Esophagus muscularis mucosa (tissue), 4 donors: Measurements from ENCODE around the gene RALGPS2. TPM values are rescaled to one million over a fixed set of nuclear protein-coding genes. Genes with fewer than 3 reads are reported as not detected.

Source experiments
- DNase-seq: peaks from one replicate; pipeline ENCODE4 v3.0.0-alpha.2; 2017; ENCODE audit errors: extremely low spot score
- H3K27ac ChIP-seq, 4 donors: fragments of 200-600 bp; sonication (generic); replicated peaks in 1 of 4; 1 replicate in 3 of 4; 2 replicates in 1 of 4; pipeline ENCODE4 v1.5.1; 2016 to 2019; ENCODE audit warnings: mild to moderate bottlenecking in 1 of 4
- H3K27me3 ChIP-seq, 4 donors: fragments of 200-600 bp; sonication (generic); one replicate each; pipeline versions ENCODE4 v1.5.1 to v1.6.0; 2016 to 2019
- H3K36me3 ChIP-seq, 4 donors: fragments of 200-600 bp; sonication (generic); one replicate each; pipeline ENCODE4 v1.5.1; 2016 to 2019
- H3K4me1 ChIP-seq, 4 donors: fragments of 200-600 bp; sonication (generic); one replicate each; pipeline ENCODE4 v1.5.1; 2016 to 2019
- H3K4me3 ChIP-seq, 4 donors: fragments of 200-600 bp; sonication (generic); 1 replicate in 2 of 4; 2 replicates in 2 of 4; pipeline ENCODE4 v1.5.1; 2016 to 2019; ENCODE audit warnings: mild to moderate bottlenecking in 4 of 4, moderate library complexity in 1 of 4
- H3K9me3 ChIP-seq, 4 donors: fragments of 200-600 bp; sonication (generic); 1 replicate in 3 of 4; 2 replicates in 1 of 4; pipeline ENCODE4 v1.5.1; 2016 to 2019
- EP300 ChIP-seq: sonication (generic); formaldehyde crosslinking; IDR thresholded peaks from one replicate; pipeline ENCODE4 v1.6.1; 2017; ENCODE audit warnings: antibody characterized with exemption
- POLR2A ChIP-seq: fragments of 450-650 bp; IDR thresholded peaks from one replicate; pipeline ENCODE4 v1.6.1; 2017; ENCODE audit warnings: antibody characterized with exemption, moderate library complexity, mild to moderate bottlenecking, low read depth
- POLR2AphosphoS5 ChIP-seq, 2 donors: sonication (generic); formaldehyde crosslinking; IDR thresholded peaks; one replicate each; pipeline ENCODE4 v1.6.1; 2017; ENCODE audit warnings: antibody characterized with exemption in 2 of 2
- WGBS: methylation state at CpG from one replicate; pipeline ENCODE4 v1.1.5; 2018; 5-methylcytosine and 5-hydroxymethylcytosine counted together
- intact Hi-C: fragments of 100-400 bp; cut with DNase I; formaldehyde crosslinking; loops from one replicate; pipeline ENCODE4 v1.15.1; 2023
- small RNA-seq, 3 donors: library from RNA; depleted of rRNA; stranded (forward); fragments of <200 nt; gene quantifications; one replicate each; pipeline ENCODE3, GENCODE V24; 2016
- total RNA-seq, 4 donors: library from RNA; depleted of rRNA; stranded (reverse); fragments of >200 nt; gene quantifications; one replicate each; pipeline versions ENCODE4 v1.1.0 to v1.2.1, GENCODE V29; 2016
- TF ChIP-seq, protein P1 (sequence below), 3 experiments: fragments of 200-600 bp in 2 of 3; fragments of 450-650 bp in 1 of 3; sonication (generic) in 2 of 3; IDR thresholded peaks; one replicate each; pipeline ENCODE4 v1.5.1; 2017 to 2019; ENCODE audit warnings: antibody characterized with exemption in 3 of 3, mild to moderate bottlenecking in 2 of 3, moderate library complexity in 1 of 3

The RALGPS2 gene
- total RNA-seq, 4 donors from 2014 or later: 9.3 to 22.8 (median 17.3) TPM

DNA sequence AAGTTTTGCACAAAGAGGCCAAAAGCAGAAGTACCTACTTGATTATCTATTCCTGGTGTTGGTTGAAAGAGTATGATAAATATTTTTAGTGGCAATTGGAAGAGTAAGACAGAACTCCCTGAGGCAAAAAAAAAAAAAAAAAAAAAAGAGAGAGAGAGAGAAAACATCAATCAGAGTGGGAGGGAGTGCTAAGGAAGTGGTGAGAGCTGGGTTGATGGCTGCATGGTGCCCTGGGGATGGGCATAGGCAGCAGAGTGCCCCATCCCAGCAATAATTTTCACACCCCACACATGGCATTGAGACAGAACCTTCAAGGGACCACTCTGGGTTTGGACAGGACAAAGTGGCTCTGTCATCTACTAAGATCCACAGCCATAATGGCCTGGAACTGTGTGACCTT, 241.3 kb downstream of the RALGPS2 start:
- intact Hi-C loops: no loop called here
- Histone ChIP-seq H3K36me3 (no peaks in the 10 kb centered on the region), H3K4me3 (no peak overlapping the region), H3K27me3 (no peaks in the 10 kb centered on the region), H3K9me3 (peaks cover 0 to 11% (median 4%) of the 10 kb centered on the region in 4 donors), H3K4me1 (peaks cover 6 to 11% (median 9%) of the 10 kb centered on the region in 4 donors), H3K27ac (no peak overlapping the region)
- DNase-seq: no peak
- TF ChIP-seq, protein P1, sequence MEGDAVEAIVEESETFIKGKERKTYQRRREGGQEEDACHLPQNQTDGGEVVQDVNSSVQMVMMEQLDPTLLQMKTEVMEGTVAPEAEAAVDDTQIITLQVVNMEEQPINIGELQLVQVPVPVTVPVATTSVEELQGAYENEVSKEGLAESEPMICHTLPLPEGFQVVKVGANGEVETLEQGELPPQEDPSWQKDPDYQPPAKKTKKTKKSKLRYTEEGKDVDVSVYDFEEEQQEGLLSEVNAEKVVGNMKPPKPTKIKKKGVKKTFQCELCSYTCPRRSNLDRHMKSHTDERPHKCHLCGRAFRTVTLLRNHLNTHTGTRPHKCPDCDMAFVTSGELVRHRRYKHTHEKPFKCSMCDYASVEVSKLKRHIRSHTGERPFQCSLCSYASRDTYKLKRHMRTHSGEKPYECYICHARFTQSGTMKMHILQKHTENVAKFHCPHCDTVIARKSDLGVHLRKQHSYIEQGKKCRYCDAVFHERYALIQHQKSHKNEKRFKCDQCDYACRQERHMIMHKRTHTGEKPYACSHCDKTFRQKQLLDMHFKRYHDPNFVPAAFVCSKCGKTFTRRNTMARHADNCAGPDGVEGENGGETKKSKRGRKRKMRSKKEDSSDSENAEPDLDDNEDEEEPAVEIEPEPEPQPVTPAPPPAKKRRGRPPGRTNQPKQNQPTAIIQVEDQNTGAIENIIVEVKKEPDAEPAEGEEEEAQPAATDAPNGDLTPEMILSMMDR (IDR thresholded peaks at IDR 0.05): no peak
- TF ChIP-seq POLR2A (no peak), POLR2AphosphoS5 (IDR thresholded peaks at IDR 0.05) (no peak), EP300 (no peak)

- peak; percentile 77 for DNase-seq
- H3K27me3 ChIP-seq: no peaks in the 10 kb centered on the region
- TF ChIP-seq, protein P1 (IDR thresholded peaks at IDR 0.05): no peak
- TF ChIP-seq POLR2A (no peak), EP300 (no peak), POLR2AphosphoS5 (IDR thresholded peaks at IDR 0.05) (no peak)
- H3K36me3 ChIP-seq: no peaks in the 10 kb centered on the region
- peaks cover 0 to 11% (median 4%) of the 10 kb centered on the region in 4 donors for H3K9me3 ChIP-seq
- H3K4me1 ChIP-seq: peaks cover 0 to 14% (median 3%) of the 10 kb centered on the region in 4 donors
- no peak overlapping the region for H3K4me3 ChIP-seq
- intact Hi-C loops: no loop called here
- 88% methylated on average over 8 of the region's 9 CpGs for WGBS
- no peak overlapping the region for H3K27ac ChIP-seq
These were observed 244.4 kb downstream of the RALGPS2 start for GRCh38 chr1:178969226-178969987.

- DNase-seq: peak; percentile 85
- 96% methylated on average over 5 of the region's 5 CpGs for WGBS
- Histone ChIP-seq H3K27me3 (no peaks in the 10 kb centered on the region), H3K4me3 (no peak overlapping the region), H3K27ac (no peak overlapping the region), H3K36me3 (no peaks in the 10 kb centered on the region), H3K4me1 (peaks cover 0 to 14% (median 3%) of the 10 kb centered on the region in 4 donors), H3K9me3 (peaks cover 0 to 3% (median 1%) of the 10 kb centered on the region in 4 donors)
- TF ChIP-seq, protein P1 (IDR thresholded peaks at IDR 0.05): no peak
- TF ChIP-seq EP300: no peak
- TF ChIP-seq POLR2AphosphoS5 (IDR thresholded peaks at IDR 0.05): no peak
- TF ChIP-seq POLR2A: no peak
- intact Hi-C loops: no loop called here
These were observed 245.1 kb downstream of the RALGPS2 start for GRCh38 chr1:178970184-178970583.

Small RNA genes within 50 kb of the gene (small RNA-seq; reads per million reads assigned to genes)
- gene MIR4424: 0 reads per million in 3 donors
- 0 reads per million in 3 donors for gene RF00092

Other genes with a start within 250 kb of the RALGPS2 start
- gene CLEC20A, start 228.3 kb upstream of the RALGPS2 start, total RNA-seq: not detected
- gene TEX35, start 212.1 kb upstream of the RALGPS2 start, total RNA-seq: not detected
- 100 to 1,000 TPM; 149 to 206 (median 172) TPM for gene ANGPTL1, start 145.8 kb downstream of the RALGPS2 start, total RNA-seq